SKM-1 treated with dmso at 0.1 percent for 144 hours (cell line): ENCODE results near the gene ARMH3.

Experiments used
- DNase-seq: peaks from one replicate; lab custom pipeline; 2025; ENCODE audit not compliant: unreplicated experiment; lab: John Stamatoyannopoulos, UW

Gene ARMH3

GRCh38 chr10:101874252-101874651 lies 181.7 kb downstream of the ARMH3 start:
- no peak for DNase-seq

- no peak for DNase-seq
Measured at GRCh38 chr10:101867931-101868330, 188.0 kb downstream of the ARMH3 start.

GRCh38 chr10:101859530-101859929 lies 196.4 kb downstream of the ARMH3 start:
- DNase-seq = no peak

GRCh38 chr10:101858723-101859500 lies 197.1 kb downstream of the ARMH3 start:
- no peak for DNase-seq

- DNase-seq = no peak
Measured at GRCh38 chr10:101857802-101858476, 198.0 kb downstream of the ARMH3 start.

GRCh38 chr10:101856626-101857025 lies 199.3 kb downstream of the ARMH3 start:
- DNase-seq = no peak

- DNase-seq = no peak
Measured at GRCh38 chr10:101851411-101852116, 204.4 kb downstream of the ARMH3 start.

GRCh38 chr10:101850749-101851148 lies 205.2 kb downstream of the ARMH3 start:
- no peak for DNase-seq

- peak; percentile 17 for DNase-seq
Measured at GRCh38 chr10:101848894-101849351, 207.1 kb downstream of the ARMH3 start.

GRCh38 chr10:101848408-101848807 lies 207.6 kb downstream of the ARMH3 start:
- peak; percentile 27 for DNase-seq

- DNase-seq = no peak
Measured at GRCh38 chr10:101845893-101846292, 210.1 kb downstream of the ARMH3 start.

GRCh38 chr10:101843032-101844021 lies 212.6 kb downstream of the ARMH3 start, which contains the start of gene KCNIP2:
Gene KCNIP2 (minus strand): TSS chr10:101843800. CDS start chr10:101843568, 232 bp downstream.
- peak; percentile 56 for DNase-seq

GRCh38 chr10:101841826-101842225 lies 214.1 kb downstream of the ARMH3 start:
- DNase-seq = no peak

- peak; percentile 48 for DNase-seq
Measured at GRCh38 chr10:101840741-101841453, 215.1 kb downstream of the ARMH3 start.

- no peak for DNase-seq
Measured at GRCh38 chr10:101840102-101840684, 215.8 kb downstream of the ARMH3 start.

GRCh38 chr10:101839416-101840063 lies 216.4 kb downstream of the ARMH3 start:
- DNase-seq = no peak

GRCh38 chr10:101839002-101839401 lies 217.0 kb downstream of the ARMH3 start:
- DNase-seq = no peak

- no peak for DNase-seq
Measured at GRCh38 chr10:101838416-101838970, 217.5 kb downstream of the ARMH3 start.

- no peak for DNase-seq
Measured at GRCh38 chr10:101837748-101838147, 218.2 kb downstream of the ARMH3 start.
